ENCODE results near the gene ARF1. TPM values are rescaled to one million over a fixed set of nuclear protein-coding genes. Genes with fewer than 3 reads are reported as not detected.

ARF1 gene
- polyA plus RNA-seq, 1 experiment: 933 TPM

GRCh38 chr1:228097333-228098081 lies 15.0 kb downstream of the ARF1 start:
- Histone ChIP-seq H3K4me3 (ENCODE audit: low read depth, low read length) (no peak overlapping the region), H3K27me3 (ENCODE audit: control insufficient read depth, insufficient read depth, low read length) (no peaks in the 10 kb centered on the region), H3K36me3 (ENCODE audit: control insufficient read depth, insufficient read depth, low read length) (peaks cover 37% of the 10 kb centered on the region)
- ChIA-PET POLR2A (no interaction called here), CTCF (interaction anchor here (0.5 to 1.1 kb wide), 2 partner anchors 93 to 336 kb away, joined by 3 read pairs; no protein-coding TSS in a partner anchor)
- no peak for TF ChIP-seq CTCF (IDR thresholded peaks at IDR 0.05; ENCODE audit: insufficient read depth, low read depth, low read length)
- DNase-seq (ENCODE audit: low read depth): no peak

- Histone ChIP-seq H3K27me3 (ENCODE audit: control insufficient read depth, insufficient read depth, low read length) (no peaks in the 10 kb centered on the region), H3K4me3 (ENCODE audit: low read depth, low read length) (no peak overlapping the region), H3K36me3 (ENCODE audit: control insufficient read depth, insufficient read depth, low read length) (peaks cover 32% of the 10 kb centered on the region)
- DNase-seq (ENCODE audit: low read depth): no peak
- CTCF ChIA-PET: interaction anchor here (0.6 kb wide), 1 partner anchor 76 kb away, joined by 3 read pairs; no protein-coding TSS in a partner anchor
- POLR2A ChIA-PET: no interaction called here
- TF ChIP-seq CTCF (IDR thresholded peaks at IDR 0.05; ENCODE audit: insufficient read depth, low read depth, low read length): no peak
These were observed 15.9 kb downstream of the ARF1 start for GRCh38 chr1:228098323-228098931.

- Histone ChIP-seq H3K4me3 (ENCODE audit: low read depth, low read length) (no peak overlapping the region), H3K27me3 (ENCODE audit: control insufficient read depth, insufficient read depth, low read length) (no peaks in the 10 kb centered on the region), H3K36me3 (ENCODE audit: control insufficient read depth, insufficient read depth, low read length) (peaks cover 31% of the 10 kb centered on the region)
- POLR2A ChIA-PET: no interaction called here
- CTCF ChIA-PET: no interaction called here
- no peak for TF ChIP-seq CTCF (IDR thresholded peaks at IDR 0.05; ENCODE audit: insufficient read depth, low read depth, low read length)
- no peak for DNase-seq (ENCODE audit: low read depth)
These were observed 16.8 kb downstream of the ARF1 start for GRCh38 chr1:228099331-228099732.

- no peak for TF ChIP-seq CTCF (IDR thresholded peaks at IDR 0.05; ENCODE audit: insufficient read depth, low read depth, low read length)
- Histone ChIP-seq H3K27me3 (ENCODE audit: control insufficient read depth, insufficient read depth, low read length) (no peaks in the 10 kb centered on the region), H3K4me3 (ENCODE audit: low read depth, low read length) (peak overlapping the region; percentile 97; the same call in 1 of the 2 replicates), H3K36me3 (ENCODE audit: control insufficient read depth, insufficient read depth, low read length) (peaks cover 35% of the 10 kb centered on the region)
- DNase-seq (ENCODE audit: low read depth): no peak
- ChIA-PET POLR2A (interaction anchor here (0.6 kb wide), 1 partner anchor 14 kb away, joined by 3 read pairs; no protein-coding TSS in a partner anchor), CTCF (interaction anchor here (0.7 kb wide), 1 partner anchor 97 kb away, joined by 3 read pairs; no protein-coding TSS in a partner anchor)
These were observed 18.5 kb downstream of the ARF1 start for GRCh38 chr1:228100822-228101613.

GRCh38 chr1:228101614-228101993 lies 19.1 kb downstream of the ARF1 start:
- no peak for DNase-seq (ENCODE audit: low read depth)
- TF ChIP-seq CTCF (IDR thresholded peaks at IDR 0.05; ENCODE audit: insufficient read depth, low read depth, low read length): no peak
- ChIA-PET POLR2A (no interaction called here), CTCF (interaction anchor here (0.7 kb wide), 1 partner anchor 97 kb away, joined by 3 read pairs; no protein-coding TSS in a partner anchor)
- Histone ChIP-seq H3K36me3 (ENCODE audit: control insufficient read depth, insufficient read depth, low read length) (peaks cover 37% of the 10 kb centered on the region), H3K4me3 (ENCODE audit: low read depth, low read length) (peak overlapping the region; percentile 97), H3K27me3 (ENCODE audit: control insufficient read depth, insufficient read depth, low read length) (no peaks in the 10 kb centered on the region)
